Left ventricle myocardium inferior (tissue), 1 donor: ENCODE data around the gene NSUN4. TPM values are rescaled to one million over a fixed set of nuclear protein-coding genes. Genes with fewer than 3 reads are reported as not detected.

Experiments used
- DNase-seq: peaks from one replicate; pipeline ENCODE4 v3.0.0-alpha.2; 2020
- H3K27ac ChIP-seq: fragments of 200-600 bp; replicated peaks from 2 replicates; pipeline ENCODE4 v1.8.0; 2021
- H3K27me3 ChIP-seq: fragments of 200-600 bp; 2 replicates; pipeline ENCODE4 v1.8.0; 2021; ENCODE audit warnings: low read depth
- H3K36me3 ChIP-seq: fragments of 200-600 bp; 2 replicates; pipeline ENCODE4 v1.8.0; 2021
- H3K4me1 ChIP-seq: fragments of 200-600 bp; 2 replicates; pipeline ENCODE4 v1.8.0; 2021
- H3K4me3 ChIP-seq: fragments of 200-600 bp; 2 replicates; pipeline ENCODE4 v1.8.0; 2021; ENCODE audit warnings: mild to moderate bottlenecking, moderate library complexity
- H3K9me3 ChIP-seq: fragments of 200-600 bp; replicated peaks from 2 replicates; pipeline ENCODE4 v1.8.0; 2021
- CTCF ChIP-seq: fragments of 200-600 bp; IDR thresholded peaks from 2 replicates; pipeline ENCODE4 v1.8.0; 2021; ENCODE audit warnings: antibody characterized with exemption, mild to moderate bottlenecking, borderline replicate concordance
- intact Hi-C: fragments of 100-400 bp; cut with micrococcal nuclease; formaldehyde crosslinking; loops from one replicate; pipeline ENCODE4 v1.11.0; 2022
- total RNA-seq: library from RNA; stranded (reverse); fragmentation: NEBNext Ultra II Directional; extraction: Animal tissue kit (Norgen Biotek cat#: 25700); gene quantifications from one replicate; pipeline ENCODE4 v1.2.1, GENCODE V29; 2021
- donor health status: DM: no; HTN: yes; CAD: no; lungs with severe emphysema.

NSUN4 gene
- total RNA-seq, 1 donor from 2014 or later: 14.1 TPM

DNA sequence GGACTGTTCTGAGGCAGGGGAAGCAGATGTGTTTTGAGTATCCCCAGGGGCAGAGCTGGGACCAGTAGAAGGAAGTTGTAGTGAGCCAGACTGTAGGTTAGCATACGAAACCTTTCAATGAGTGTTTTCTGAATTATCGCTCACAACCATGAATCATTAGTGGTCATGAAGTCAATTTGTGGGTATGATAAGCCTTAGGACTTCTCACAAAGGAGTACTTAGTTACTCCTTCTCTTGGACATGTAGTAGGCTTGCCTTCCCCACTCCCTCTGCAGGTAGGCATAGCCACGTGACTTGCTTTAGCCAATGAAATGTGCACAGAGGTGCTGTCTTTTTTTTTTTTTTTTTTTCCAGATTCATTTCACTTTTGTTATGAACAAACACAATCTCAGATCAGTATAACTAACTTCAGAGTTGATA lies 29.6 kb downstream of the NSUN4 start:
- no peak overlapping the region for H3K27ac ChIP-seq
- TF ChIP-seq CTCF: no peak
- intact Hi-C loops: no loop called here

GRCh38 chr1:46372431-46372830 lies 31.8 kb downstream of the NSUN4 start:
- Histone ChIP-seq H3K36me3 (peaks cover 23% of the 10 kb centered on the region), H3K4me3 (no peak overlapping the region), H3K4me1 (no peaks in the 10 kb centered on the region), H3K9me3 (no peaks in the 10 kb centered on the region), H3K27me3 (no peaks in the 10 kb centered on the region), H3K27ac (no peak overlapping the region)
- peak; percentile 10 for TF ChIP-seq CTCF
- intact Hi-C loops: no loop called here
- no peak for DNase-seq

More for the DNA sequence above, 29.6 kb downstream of the NSUN4 start:
- Histone ChIP-seq H3K4me3 (no peak overlapping the region), H3K9me3 (no peaks in the 10 kb centered on the region), H3K36me3 (peaks cover 40% of the 10 kb centered on the region), H3K4me1 (no peaks in the 10 kb centered on the region), H3K27me3 (no peaks in the 10 kb centered on the region)
- no peak for DNase-seq

- TF ChIP-seq CTCF: no peak
- no peak for DNase-seq
- H3K27ac ChIP-seq: no peak overlapping the region
- intact Hi-C loops: no loop called here
- H3K4me3 ChIP-seq: no peak overlapping the region
- no peaks in the 10 kb centered on the region for H3K4me1 ChIP-seq
- no peaks in the 10 kb centered on the region for H3K36me3 ChIP-seq
- H3K9me3 ChIP-seq: peaks cover 8% of the 10 kb centered on the region
- H3K27me3 ChIP-seq: no peaks in the 10 kb centered on the region
These were observed 39.4 kb downstream of the NSUN4 start for GRCh38 chr1:46379996-46380395.

- no peak for TF ChIP-seq CTCF
- no peaks in the 10 kb centered on the region for H3K36me3 ChIP-seq
- H3K4me3 ChIP-seq: no peak overlapping the region
- no peak for DNase-seq
- H3K4me1 ChIP-seq: no peaks in the 10 kb centered on the region
- peaks cover 8% of the 10 kb centered on the region for H3K9me3 ChIP-seq
- H3K27ac ChIP-seq: no peak overlapping the region
- intact Hi-C loops: no loop called here
- H3K27me3 ChIP-seq: no peaks in the 10 kb centered on the region
These were observed 39.9 kb downstream of the NSUN4 start for GRCh38 chr1:46380508-46380907.

- intact Hi-C loops: no loop called here
These were observed 52.9 kb downstream of the NSUN4 start for GRCh38 chr1:46393510-46393909.

More at GRCh38 chr1:46393510-46393909, 52.9 kb downstream of the NSUN4 start:
- DNase-seq: no peak
- Histone ChIP-seq H3K27me3 (peaks cover 11% of the 10 kb centered on the region), H3K9me3 (peaks cover 18% of the 10 kb centered on the region), H3K4me3 (peak overlapping the region; percentile 72), H3K36me3 (no peaks in the 10 kb centered on the region), H3K4me1 (peaks cover 19% of the 10 kb centered on the region), H3K27ac (no peak overlapping the region)
- TF ChIP-seq CTCF: no peak
